K562 (cell line): ENCODE data around the gene BLTP2. TPM values are rescaled to one million over a fixed set of nuclear protein-coding genes. Genes with fewer than 3 reads are reported as not detected.
A peak's percentile ranks its signal among the peaks of the same experiment; 100 is the strongest.

Source experiments
- BHLHE40 ChIP-seq: IDR thresholded peaks from 2 replicates; pipeline ENCODE4 v1.6.1; 2011; ENCODE audit warnings: low read length, improper control_type of control experiment
- EHMT2 ChIP-seq: fragments of 450-650 bp; IDR thresholded peaks from 2 replicates; pipeline ENCODE4 v1.6.1; 2018; ENCODE audit warnings: antibody characterized with exemption
- JUND ChIP-seq, 2 experiments: IDR thresholded peaks; 2 replicates in 1 of 2; 3 replicates in 1 of 2; pipeline ENCODE4 v1.6.1; 2011; ENCODE audit warnings: borderline replicate concordance in 2 of 2, low read depth in 2 of 2, low read length in 2 of 2, improper control_type of control experiment in 1 of 2, missing biosample characterization in 1 of 2, missing genetic modification characterization in 1 of 2, missing genetic modification reagents in 1 of 2
- NFXL1 ChIP-seq: fragments of 450-650 bp; formaldehyde crosslinking; IDR thresholded peaks from 2 replicates; pipeline ENCODE4 v1.4.0; 2021; ENCODE audit warnings: mild to moderate bottlenecking
- SNIP1 ChIP-seq: fragments of 450-650 bp; IDR thresholded peaks from 2 replicates; pipeline ENCODE4 v1.7.1; 2017; ENCODE audit warnings: low read depth, mild to moderate bottlenecking
- SUPT5H ChIP-seq: fragments of 450-650 bp; IDR thresholded peaks from 2 replicates; pipeline ENCODE4 v1.6.1; 2016
- ZEB2 ChIP-seq: fragments of 450-650 bp; IDR thresholded peaks from 2 replicates; pipeline ENCODE4 v1.6.1; 2016
- polyA plus RNA-seq, 8 experiments: library from polyadenylated mRNA; depleted of rRNA in 4 of 8; stranded (reverse) in 5 of 8; unstranded in 3 of 8; fragments of >200 nt; fragmentation: Nextera tagmentation in 2 of 8; fragmentation: Illumina TruSeq in 1 of 8; extraction: Ambion mirVana in 2 of 8; extraction: Trizol in 1 of 8; gene quantifications; 2 replicates each; pipeline versions ENCODE4 v1.2.1 to v1.2.3, GENCODE V29; 2011 to 2014; ENCODE audit warnings: inconsistent platforms in 1 of 8, missing spikeins in 1 of 8
- total RNA-seq, 7 experiments: library from RNA; depleted of rRNA in 6 of 7; stranded (reverse); fragments of >200 nt in 6 of 7; fragmentation: Illumina TruSeq in 2 of 7; extraction: Trizol in 2 of 7; gene quantifications; 2 replicates each; pipeline versions ENCODE4 v1.2.1 to v1.2.3, GENCODE V29; 2011 to 2021; ENCODE audit warnings: low replicate concordance in 1 of 7
- TF ChIP-seq, protein P1 (sequence below): fragments of 450-650 bp; conservative IDR thresholded peaks from 2 replicates; pipeline ENCODE4 v1.6.1; 2016; ENCODE audit warnings: missing genetic modification characterization, low read depth, mild to moderate bottlenecking, control low read depth, missing compliant biosample characterization
- TF ChIP-seq, protein P2 (sequence below), 3 experiments: fragments of 200-800 bp in 1 of 3; fragments of 250-450 bp in 1 of 3; fragments of 450-650 bp in 1 of 3; sonication (Bioruptor Pico) in 1 of 3; sonication (Bioruptor generic) in 1 of 3; formaldehyde crosslinking in 1 of 3; IDR thresholded peaks; 2 replicates each; pipeline versions ENCODE4 v1.6.1 to v1.8.0; 2016 to 2022; ENCODE audit warnings: mild to moderate bottlenecking in 2 of 3, missing genetic modification characterization in 2 of 3, missing compliant biosample characterization in 1 of 3, moderate library complexity in 1 of 3
- TF ChIP-seq, protein P3 (sequence below): fragments of 250-450 bp; sonication (Bioruptor Pico); IDR thresholded peaks from 2 replicates; pipeline ENCODE4 v1.8.0; 2021; ENCODE audit warnings: mild to moderate bottlenecking, moderate library complexity
- TF ChIP-seq, protein P4 (sequence below): sonication (generic); formaldehyde crosslinking; IDR thresholded peaks from 2 replicates; pipeline ENCODE4 v1.8.1; 2022; ENCODE audit warnings: missing genetic modification reagents
- TF ChIP-seq, protein P5 (sequence below): fragments of 250-450 bp; sonication (Bioruptor Pico); IDR thresholded peaks from 2 replicates; pipeline ENCODE4 v1.8.0; 2022; ENCODE audit warnings: moderate library complexity, mild to moderate bottlenecking, inconsistent platforms
- TF ChIP-seq, protein P6 (sequence below): fragments of 450-650 bp; formaldehyde crosslinking; IDR thresholded peaks from 2 replicates; pipeline ENCODE4 v1.4.0; 2022; ENCODE audit warnings: missing genetic modification characterization

BLTP2 gene
- total and polyA plus RNA-seq, 9 of the 15 experiments (the other 6 are each of a cell fraction or from before 2014, with no cell fraction given), result 14.7 to 174 (median 103) TPM

DNA sequence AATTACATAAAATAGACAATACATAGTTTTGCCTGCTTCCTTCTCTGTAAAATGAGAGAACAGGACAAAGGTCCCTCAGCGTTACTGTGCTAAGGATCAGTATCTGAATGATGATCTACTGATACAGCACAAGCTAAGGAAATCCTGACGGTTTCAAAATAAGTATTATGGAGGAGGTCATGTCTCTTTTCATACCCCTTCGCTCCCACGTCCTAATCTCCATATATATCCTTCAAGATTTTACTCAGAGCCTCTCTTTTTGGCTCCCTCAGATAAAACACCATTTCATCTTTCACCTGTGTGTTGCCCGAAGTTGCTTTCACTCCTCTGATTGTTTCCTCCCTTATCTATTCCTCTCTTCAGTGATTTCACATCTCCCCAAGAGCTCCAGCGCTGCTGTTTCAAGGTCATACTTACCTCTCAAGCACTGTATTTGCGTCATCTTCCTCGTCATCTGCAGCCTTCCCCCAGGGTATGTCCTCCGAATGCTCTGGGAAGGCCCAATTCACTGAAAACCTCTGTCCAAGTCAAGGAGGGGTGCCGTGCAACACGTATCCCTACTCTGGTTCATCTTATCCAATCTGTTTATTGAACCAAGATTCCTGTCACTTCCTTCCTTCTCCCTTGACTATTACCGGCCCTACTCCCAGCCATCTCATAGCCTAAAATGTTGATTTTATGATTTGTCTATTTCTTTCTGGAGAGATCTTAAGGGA lies 1.2 kb upstream of the BLTP2 start (continued):
- TF ChIP-seq, protein P1, sequence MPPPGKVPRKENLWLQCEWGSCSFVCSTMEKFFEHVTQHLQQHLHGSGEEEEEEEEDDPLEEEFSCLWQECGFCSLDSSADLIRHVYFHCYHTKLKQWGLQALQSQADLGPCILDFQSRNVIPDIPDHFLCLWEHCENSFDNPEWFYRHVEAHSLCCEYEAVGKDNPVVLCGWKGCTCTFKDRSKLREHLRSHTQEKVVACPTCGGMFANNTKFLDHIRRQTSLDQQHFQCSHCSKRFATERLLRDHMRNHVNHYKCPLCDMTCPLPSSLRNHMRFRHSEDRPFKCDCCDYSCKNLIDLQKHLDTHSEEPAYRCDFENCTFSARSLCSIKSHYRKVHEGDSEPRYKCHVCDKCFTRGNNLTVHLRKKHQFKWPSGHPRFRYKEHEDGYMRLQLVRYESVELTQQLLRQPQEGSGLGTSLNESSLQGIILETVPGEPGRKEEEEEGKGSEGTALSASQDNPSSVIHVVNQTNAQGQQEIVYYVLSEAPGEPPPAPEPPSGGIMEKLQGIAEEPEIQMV, result no peak
- TF ChIP-seq, protein P2, sequence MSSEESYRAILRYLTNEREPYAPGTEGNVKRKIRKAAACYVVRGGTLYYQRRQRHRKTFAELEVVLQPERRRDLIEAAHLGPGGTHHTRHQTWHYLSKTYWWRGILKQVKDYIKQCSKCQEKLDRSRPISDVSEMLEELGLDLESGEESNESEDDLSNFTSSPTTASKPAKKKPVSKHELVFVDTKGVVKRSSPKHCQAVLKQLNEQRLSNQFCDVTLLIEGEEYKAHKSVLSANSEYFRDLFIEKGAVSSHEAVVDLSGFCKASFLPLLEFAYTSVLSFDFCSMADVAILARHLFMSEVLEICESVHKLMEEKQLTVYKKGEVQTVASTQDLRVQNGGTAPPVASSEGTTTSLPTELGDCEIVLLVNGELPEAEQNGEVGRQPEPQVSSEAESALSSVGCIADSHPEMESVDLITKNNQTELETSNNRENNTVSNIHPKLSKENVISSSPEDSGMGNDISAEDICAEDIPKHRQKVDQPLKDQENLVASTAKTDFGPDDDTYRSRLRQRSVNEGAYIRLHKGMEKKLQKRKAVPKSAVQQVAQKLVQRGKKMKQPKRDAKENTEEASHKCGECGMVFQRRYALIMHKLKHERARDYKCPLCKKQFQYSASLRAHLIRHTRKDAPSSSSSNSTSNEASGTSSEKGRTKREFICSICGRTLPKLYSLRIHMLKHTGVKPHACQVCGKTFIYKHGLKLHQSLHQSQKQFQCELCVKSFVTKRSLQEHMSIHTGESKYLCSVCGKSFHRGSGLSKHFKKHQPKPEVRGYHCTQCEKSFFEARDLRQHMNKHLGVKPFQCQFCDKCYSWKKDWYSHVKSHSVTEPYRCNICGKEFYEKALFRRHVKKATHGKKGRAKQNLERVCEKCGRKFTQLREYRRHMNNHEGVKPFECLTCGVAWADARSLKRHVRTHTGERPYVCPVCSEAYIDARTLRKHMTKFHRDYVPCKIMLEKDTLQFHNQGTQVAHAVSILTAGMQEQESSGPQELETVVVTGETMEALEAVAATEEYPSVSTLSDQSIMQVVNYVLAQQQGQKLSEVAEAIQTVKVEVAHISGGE (CRISPR knock-in tag; IDR thresholded peaks at IDR 0.05), result peak in 1 of 3 experiments; percentile 55; a peak in 1 of 6 replicates
- TF ChIP-seq, protein P3, sequence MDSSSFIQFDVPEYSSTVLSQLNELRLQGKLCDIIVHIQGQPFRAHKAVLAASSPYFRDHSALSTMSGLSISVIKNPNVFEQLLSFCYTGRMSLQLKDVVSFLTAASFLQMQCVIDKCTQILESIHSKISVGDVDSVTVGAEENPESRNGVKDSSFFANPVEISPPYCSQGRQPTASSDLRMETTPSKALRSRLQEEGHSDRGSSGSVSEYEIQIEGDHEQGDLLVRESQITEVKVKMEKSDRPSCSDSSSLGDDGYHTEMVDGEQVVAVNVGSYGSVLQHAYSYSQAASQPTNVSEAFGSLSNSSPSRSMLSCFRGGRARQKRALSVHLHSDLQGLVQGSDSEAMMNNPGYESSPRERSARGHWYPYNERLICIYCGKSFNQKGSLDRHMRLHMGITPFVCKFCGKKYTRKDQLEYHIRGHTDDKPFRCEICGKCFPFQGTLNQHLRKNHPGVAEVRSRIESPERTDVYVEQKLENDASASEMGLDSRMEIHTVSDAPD (CRISPR knock-in tag), result peak; percentile 26; the same call in 1 of the 2 replicates
- TF ChIP-seq SNIP1 (0 out of 2 replicates have a peak, but pooled peaks have one; percentile 12), EHMT2 (peak; percentile 32; the same call in 1 of the 2 replicates), BHLHE40 (no peak), NFXL1 (CRISPR knock-in tag) (peak; percentile 50; the same call in 1 of the 2 replicates), ZEB2 (peak; percentile 88), SUPT5H (0 out of 2 replicates have a peak, but pooled peaks have one; percentile 51), JUND (IDR thresholded peaks at IDR 0.05; ENCODE audit: borderline replicate concordance, low read depth, low read length) (peak; percentile 67), JUND (tag; IDR thresholded peaks at IDR 0.05; ENCODE audit: borderline replicate concordance, low read depth, low read length) (peak; percentile 5; the same call in 1 of the 3 replicates)
- TF ChIP-seq, protein P4, sequence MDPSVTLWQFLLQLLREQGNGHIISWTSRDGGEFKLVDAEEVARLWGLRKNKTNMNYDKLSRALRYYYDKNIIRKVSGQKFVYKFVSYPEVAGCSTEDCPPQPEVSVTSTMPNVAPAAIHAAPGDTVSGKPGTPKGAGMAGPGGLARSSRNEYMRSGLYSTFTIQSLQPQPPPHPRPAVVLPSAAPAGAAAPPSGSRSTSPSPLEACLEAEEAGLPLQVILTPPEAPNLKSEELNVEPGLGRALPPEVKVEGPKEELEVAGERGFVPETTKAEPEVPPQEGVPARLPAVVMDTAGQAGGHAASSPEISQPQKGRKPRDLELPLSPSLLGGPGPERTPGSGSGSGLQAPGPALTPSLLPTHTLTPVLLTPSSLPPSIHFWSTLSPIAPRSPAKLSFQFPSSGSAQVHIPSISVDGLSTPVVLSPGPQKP, result no peak
- TF ChIP-seq, protein P5, sequence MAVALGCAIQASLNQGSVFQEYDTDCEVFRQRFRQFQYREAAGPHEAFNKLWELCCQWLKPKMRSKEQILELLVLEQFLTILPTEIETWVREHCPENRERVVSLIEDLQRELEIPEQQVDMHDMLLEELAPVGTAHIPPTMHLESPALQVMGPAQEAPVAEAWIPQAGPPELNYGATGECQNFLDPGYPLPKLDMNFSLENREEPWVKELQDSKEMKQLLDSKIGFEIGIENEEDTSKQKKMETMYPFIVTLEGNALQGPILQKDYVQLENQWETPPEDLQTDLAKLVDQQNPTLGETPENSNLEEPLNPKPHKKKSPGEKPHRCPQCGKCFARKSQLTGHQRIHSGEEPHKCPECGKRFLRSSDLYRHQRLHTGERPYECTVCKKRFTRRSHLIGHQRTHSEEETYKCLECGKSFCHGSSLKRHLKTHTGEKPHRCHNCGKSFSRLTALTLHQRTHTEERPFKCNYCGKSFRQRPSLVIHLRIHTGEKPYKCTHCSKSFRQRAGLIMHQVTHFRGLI (CRISPR knock-in tag), result 0 out of 2 replicates have a peak, but pooled peaks have one; percentile 58
- TF ChIP-seq, protein P6, sequence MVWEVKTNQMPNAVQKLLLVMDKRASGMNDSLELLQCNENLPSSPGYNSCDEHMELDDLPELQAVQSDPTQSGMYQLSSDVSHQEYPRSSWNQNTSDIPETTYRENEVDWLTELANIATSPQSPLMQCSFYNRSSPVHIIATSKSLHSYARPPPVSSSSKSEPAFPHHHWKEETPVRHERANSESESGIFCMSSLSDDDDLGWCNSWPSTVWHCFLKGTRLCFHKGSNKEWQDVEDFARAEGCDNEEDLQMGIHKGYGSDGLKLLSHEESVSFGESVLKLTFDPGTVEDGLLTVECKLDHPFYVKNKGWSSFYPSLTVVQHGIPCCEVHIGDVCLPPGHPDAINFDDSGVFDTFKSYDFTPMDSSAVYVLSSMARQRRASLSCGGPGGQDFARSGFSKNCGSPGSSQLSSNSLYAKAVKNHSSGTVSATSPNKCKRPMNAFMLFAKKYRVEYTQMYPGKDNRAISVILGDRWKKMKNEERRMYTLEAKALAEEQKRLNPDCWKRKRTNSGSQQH (CRISPR knock-in tag), result peak; percentile 58; the same call in 1 of the 2 replicates
